ENCODE results near the gene SIK3.

- no peak for TF ChIP-seq EZH2phosphoT487 (IDR thresholded peaks at IDR 0.05; ENCODE audit: borderline replicate concordance, low read length)
- TF ChIP-seq CTCF (conservative IDR thresholded peaks at IDR 0.05; ENCODE audit: low read depth, low read length): no peak
- no peak for TF ChIP-seq EZH2 (IDR thresholded peaks at IDR 0.05; ENCODE audit: low read length, unreplicated experiment)
These were observed 114.0 kb downstream of the SIK3 start for GRCh38 chr11:116984186-116984585.
